HG03439 (cell line): Measurements from ENCODE around the gene CTCFL.

Source experiments
- ATAC-seq: cut with Tn5 transposase; IDR thresholded peaks from one replicate; pipeline ENCODE4 v1.9.1; 2021; ENCODE audit warnings: mild to moderate bottlenecking, moderate library complexity; ENCODE audit not compliant: unreplicated experiment

The CTCFL gene

DNA sequence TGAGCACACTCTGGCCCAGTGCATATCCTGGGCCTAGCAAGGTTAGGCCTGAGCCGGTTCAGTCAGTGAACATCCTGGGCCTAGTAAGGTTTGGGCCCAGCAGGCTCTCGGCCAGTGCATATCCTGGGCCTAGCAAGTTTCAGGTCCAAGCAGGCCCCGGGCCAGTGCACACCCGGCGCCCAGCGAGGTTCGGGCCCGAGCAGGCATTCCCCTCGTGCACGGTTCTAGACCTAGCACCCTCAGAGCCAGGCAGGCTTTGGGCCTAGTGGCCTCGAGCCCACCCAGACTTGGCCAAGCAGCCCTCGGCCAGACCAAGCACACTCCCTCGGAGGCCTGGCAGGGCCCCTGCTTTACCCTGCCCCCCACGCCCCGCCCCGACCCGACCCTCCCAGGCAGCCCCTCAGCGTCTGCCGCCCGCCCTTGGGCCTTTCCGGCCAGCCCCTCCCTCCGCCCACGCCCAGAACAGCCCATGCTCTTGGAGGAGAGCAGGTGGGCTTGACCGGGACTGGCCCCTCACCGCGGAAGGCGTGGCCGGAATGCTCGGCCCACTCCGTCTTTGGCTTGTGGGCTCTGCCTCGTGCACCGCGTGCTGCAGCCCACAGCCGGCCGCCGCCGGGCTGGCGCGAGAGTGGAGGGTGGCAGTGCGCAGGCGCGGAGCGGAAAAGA is at the start of gene CTCFL:
TSS of gene CTCFL (minus strand) at position 630 of the 666 bp plus-strand sequence. CDS start 935 bp downstream, outside the sequence.
- ATAC-seq, result no peak

GRCh38 chr20:57573894-57574293 is 49.0 kb upstream of the CTCFL start:
- ATAC-seq, result no peak

DNA sequence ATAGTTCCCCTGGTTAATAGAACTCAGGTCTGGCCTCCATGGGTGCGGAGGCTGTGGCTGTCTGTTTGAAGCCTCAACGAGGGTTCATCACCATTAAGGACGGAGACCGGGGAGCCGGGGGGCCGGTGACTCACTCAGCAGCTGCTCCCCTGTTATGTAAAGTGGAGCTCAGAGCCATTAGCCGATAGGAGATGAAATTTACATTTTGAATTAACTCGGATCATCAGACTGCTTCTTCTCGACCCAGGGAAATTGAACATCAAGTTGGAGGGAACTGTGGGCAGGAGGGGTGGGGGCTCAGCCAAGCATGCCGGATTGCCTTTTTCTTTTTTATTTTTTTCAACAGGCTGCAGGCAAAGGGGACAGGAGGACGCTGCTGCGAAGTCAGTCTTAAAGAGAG is 48.3 kb upstream of the CTCFL start:
- ATAC-seq, result no peak

GRCh38 chr20:57571782-57572416 is 47.0 kb upstream of the CTCFL start:
- ATAC-seq, result no peak

DNA sequence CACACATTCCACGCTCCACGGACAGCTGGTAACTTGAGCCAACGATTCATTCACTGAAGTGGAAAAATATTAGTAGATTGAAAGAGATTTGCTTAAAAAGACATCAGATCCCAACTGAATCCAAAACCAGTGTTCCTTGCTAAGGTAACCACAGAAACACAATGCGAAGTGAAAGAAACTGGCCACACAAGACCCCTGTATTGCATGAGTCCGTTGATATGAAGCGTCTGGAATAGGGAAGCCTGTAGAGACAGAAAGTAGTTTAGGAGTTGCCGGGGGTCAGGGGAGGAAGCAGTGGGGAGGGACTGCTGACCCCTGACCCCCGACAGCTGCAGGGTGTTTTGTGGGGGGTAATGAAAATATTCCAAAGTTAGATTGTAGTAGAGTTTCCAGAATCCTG is 46.0 kb upstream of the CTCFL start:
- no peak for ATAC-seq

- no peak for ATAC-seq
These were observed 45.4 kb upstream of the CTCFL start for GRCh38 chr20:57570145-57570850.

DNA sequence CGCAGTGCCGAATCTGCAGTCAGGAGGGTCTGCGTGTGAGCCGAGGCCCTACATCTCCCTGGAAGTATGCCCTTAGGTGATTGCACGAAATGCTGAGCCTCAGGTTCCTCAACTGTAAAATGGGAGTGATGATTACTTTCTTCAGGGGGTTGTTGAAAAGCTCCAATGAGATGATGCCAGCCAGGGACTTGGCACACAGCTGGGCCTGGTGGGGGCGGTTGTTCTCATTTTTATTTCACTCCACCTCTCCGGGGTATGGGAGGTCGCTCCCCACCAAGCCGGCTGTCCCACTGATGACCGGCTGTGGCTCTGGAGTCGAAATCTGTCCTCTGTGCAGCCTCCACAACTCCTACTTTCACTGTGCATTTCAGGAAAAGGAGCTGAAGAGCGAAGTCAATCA is 44.0 kb upstream of the CTCFL start:
- ATAC-seq, result no peak

- no peak for ATAC-seq
These were observed 43.4 kb upstream of the CTCFL start for GRCh38 chr20:57568088-57568896.

- no peak for ATAC-seq
These were observed 42.6 kb upstream of the CTCFL start for GRCh38 chr20:57567471-57568079.

- ATAC-seq, result no peak
These were observed 42.0 kb upstream of the CTCFL start for GRCh38 chr20:57566803-57567459.

DNA sequence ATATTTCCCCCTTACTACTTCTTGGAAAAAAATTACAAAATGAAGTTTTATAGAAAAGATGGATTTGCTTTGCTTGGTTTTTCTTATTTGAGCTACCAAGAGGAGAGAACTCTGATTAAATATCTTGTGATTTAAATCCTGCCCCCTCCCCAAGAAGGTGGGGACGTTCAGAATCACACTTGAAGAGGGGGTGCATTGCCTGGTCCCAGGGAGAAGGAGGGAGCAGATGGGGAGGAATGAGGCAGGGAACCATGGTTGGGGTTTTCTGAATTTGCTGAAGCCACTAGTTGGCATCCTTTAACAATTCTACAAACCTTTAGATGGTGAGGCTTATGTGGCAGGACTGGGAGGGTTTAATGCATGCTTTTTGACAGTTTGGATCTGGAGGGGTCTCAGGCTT is 41.5 kb upstream of the CTCFL start:
- ATAC-seq, result no peak

- ATAC-seq, result no peak
These were observed 40.2 kb upstream of the CTCFL start for GRCh38 chr20:57564951-57565642.

DNA sequence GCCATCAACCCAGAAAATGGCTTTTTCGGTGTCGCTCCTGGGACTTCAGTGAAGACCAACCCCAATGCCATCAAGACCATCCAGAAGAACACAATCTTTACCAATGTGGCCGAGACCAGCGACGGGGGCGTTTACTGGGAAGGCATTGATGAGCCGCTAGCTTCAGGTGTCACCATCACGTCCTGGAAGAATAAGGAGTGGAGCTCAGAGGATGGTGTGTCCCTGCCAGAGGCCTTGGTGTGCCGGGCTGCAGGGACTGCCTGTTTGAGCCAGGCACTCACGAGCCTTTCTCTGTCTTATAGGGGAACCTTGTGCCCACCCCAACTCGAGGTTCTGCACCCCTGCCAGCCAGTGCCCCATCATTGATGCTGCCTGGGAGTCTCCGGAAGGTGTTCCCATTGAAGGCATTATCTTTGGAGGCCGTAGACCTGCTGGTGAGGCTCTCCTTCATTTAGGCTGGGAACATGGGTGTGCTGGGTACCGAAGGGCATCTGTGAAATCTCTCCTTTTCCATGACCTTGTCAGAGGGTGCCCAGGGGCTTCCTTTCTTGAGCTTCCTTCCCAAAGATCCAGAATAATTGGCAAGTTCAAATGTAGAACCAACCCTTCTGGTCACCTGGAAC is 39.4 kb upstream of the CTCFL start:
- no peak for ATAC-seq

- no peak for ATAC-seq
These were observed 38.6 kb upstream of the CTCFL start for GRCh38 chr20:57563522-57563921.

GRCh38 chr20:57562541-57563465 is 37.9 kb upstream of the CTCFL start:
- ATAC-seq, result no peak

- ATAC-seq, result no peak
These were observed 36.7 kb upstream of the CTCFL start for GRCh38 chr20:57561356-57562279.
